HG02588 (cell line): ENCODE measurements around the gene OLFML2A.

Source experiments
- ATAC-seq: cut with Tn5 transposase; IDR thresholded peaks from one replicate; pipeline ENCODE4 v1.9.1; 2021; ENCODE audit warnings: mild to moderate bottlenecking, moderate library complexity; ENCODE audit not compliant: unreplicated experiment

The OLFML2A gene

DNA sequence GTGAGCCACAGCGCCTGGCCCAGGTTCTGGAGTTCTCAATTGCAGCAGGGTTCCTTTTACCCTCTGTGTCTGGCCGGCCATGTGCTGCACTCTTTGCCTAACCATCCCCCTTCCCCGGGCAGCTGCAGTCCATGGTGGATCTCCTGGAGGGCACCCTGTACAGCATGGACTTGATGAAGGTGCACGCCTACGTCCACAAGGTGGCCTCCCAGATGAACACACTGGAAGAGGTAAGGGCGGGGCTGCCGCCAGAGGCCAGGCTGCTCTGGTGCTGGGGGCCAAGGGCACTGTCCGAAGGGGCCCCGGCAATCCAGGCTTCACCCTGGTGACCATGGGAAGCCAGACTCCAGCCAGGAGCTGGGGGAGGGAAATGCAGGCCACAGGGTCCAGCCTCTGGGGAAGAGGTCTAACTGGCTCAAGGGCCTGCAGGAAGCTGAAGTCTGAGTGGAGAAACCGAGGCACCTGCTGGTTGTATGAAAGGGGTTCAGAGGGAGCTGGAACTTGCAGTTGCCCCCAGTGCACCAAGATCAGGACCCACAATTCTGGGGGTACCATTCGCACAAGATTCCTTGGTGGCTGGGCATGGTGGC lies 18.1 kb downstream of the OLFML2A start:
- no peak for ATAC-seq

DNA sequence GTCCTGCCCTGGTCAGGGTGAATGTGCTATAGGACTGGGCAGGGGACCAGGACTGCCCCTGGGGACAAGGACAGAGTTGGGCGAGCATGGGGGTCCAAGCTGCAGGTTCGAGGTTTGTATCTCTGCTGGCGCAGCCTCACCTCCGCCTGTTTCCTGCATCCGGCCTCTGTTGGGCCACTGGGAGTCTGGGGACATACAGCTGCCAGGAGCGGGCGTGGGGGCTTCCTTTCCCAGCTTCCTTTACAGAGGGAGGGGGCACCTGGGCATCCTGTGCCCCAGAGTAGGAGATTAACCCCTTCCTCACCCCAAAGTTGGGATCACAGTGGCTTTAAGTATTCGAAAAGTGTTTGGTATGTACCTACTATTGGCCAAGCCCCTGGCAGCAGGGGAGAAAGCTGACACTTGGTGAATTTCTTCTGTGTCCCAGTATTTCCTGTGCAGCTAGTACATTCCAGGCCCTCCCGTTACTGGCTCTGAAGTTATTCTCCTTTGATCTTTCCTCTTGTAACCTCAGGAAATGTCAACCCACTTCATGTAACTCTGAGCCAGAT lies 19.0 kb downstream of the OLFML2A start:
- ATAC-seq: no peak

DNA sequence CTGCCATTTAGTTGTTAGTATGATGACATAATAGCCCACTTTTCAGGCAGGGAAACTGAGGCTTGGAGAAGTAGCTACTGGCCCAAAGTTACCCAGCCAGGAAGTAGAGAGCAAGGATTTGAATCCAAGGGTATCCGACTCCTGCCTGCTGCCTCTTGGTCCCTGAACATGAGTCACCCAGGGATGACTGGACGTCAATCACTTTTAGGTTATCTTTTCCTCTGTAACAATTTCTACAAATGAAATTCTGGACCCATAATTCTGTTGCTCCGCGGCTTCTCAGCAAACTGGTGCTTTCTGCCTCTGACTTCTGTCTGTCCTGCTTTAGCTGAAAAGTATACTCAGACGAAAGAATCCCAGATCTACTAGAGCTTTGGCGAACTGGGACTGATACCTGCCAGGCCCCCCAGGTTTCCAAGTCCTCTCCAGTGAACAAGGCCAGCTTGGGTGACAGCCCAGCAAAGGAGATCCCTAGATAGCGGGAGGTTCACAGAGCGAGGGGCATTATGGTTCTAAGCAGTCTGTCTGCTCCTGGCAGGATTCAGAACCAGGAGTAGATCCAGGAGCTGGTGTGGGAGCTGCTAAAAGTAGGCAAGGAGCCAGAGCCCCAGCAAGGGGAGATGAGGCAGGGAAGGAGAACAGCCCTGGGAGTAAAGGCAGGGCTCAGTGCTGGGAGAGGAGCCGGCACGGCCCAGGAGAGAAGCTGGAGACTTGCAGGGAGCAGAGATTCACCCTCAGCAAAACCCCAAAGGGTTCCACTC lies 20.6 kb downstream of the OLFML2A start:
- no peak for ATAC-seq

DNA sequence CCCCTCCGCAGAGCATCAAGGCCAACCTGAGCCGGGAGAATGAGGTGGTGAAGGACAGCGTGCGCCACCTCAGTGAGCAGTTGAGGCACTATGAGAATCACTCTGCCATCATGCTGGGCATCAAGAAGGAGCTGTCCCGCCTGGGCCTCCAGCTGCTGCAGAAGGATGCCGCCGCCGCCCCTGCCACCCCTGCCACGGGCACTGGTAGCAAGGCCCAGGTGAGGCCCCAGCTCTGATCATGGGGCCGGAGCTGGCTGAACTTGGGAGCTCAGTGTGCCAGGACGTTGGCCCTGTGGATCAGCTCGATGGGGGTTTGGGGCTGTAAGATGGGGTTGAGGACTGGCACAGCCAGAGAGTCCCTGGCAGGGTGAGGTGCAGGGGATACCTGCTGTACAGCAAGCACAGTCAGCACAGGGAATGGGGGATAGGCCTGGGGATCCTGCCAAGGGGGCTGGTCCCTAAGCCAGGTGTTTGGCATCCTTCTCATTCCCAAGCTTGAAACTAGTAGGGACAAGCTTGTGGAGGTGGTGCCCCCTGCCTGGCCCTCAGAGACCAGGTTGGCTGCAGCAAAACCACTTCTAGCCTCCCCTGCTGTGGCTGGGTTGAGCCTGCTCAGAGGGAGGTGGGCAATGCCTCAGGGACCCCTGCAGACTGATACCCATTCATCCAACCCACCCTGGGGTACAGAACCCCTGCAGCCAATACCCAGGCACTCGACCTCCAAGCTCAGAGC lies 22.5 kb downstream of the OLFML2A start:
- ATAC-seq: no peak

DNA sequence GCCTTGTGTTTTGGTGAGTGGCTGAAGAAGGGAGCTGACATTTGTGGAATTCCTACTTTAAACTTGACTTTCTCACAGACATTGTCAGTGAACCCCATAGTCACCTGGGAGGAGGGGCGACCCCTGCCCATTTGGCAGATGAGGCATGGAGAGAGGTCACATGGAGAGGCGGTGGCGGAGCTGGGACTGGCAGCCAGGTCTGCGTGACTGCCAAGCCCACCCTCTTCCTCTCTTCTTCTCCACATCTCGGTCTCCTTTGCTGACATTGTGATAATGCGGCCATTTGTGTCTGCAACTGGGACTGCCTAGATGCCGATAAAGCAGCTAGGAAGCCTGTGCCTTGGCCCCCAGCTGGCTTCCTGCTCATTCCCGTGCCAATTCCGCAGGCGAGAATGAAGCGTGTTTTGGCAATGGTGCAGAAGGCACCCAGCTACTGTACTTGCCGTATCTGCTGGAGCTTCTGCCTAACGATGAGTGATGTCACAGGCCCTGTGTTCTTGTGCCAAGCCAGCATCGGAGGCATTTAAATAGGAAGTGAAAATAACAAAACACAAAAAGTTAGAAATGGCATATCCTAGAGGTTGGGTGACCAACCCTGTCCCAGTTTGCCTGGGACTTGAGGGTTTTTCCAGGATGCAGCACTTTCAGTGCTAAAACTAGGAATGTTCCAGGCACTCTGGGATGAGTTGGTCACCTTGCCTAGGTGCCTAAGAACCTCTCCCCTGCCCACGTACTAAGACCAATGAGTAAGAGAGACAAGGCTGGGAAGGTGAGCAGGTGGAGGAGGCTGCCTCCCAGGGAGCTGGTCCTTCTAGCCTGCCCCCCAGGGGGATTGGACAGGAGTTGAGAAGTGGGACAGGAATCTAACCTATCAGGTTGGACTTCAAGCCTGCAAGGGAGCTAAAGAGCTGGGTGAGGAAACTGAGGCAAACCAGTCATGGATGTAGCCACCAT lies 23.6 kb downstream of the OLFML2A start:
- ATAC-seq: no peak

DNA sequence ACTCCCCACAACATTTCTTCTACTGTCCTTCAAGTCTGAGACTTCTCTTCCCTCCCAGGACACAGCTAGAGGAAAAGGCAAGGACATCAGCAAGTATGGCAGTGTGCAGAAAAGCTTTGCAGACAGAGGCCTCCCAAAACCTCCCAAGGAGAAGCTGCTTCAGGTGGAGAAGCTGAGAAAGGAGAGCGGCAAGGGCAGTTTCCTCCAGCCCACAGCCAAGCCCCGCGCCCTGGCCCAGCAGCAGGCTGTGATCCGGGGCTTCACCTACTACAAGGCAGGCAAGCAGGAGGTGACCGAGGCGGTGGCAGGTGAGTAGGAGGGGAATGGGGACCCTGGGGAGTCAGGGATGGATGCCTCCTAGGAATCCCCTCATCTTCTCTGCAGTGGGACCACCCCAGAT lies 24.4 kb downstream of the OLFML2A start:
- ATAC-seq: no peak

DNA sequence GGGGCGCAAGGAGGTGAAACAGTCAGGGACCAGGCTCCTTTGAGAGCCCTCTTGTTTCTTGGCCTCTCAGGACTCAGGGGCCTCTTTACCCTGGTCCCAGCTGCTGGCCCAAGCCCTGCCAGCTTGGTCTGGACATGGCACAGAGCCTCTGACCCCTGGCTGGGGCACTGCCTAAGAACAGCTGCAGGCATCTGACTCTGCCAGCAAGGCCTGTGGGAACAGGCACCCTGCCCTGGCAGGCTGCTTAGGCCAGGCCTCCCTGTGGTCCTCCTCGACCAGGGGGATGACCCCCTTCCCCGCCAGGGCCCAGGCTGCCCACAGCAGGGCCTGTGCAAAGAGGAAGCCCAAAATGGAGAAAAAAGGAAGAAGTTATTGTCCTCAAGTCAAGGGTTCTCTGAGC lies 25.5 kb downstream of the OLFML2A start:
- no peak for ATAC-seq

DNA sequence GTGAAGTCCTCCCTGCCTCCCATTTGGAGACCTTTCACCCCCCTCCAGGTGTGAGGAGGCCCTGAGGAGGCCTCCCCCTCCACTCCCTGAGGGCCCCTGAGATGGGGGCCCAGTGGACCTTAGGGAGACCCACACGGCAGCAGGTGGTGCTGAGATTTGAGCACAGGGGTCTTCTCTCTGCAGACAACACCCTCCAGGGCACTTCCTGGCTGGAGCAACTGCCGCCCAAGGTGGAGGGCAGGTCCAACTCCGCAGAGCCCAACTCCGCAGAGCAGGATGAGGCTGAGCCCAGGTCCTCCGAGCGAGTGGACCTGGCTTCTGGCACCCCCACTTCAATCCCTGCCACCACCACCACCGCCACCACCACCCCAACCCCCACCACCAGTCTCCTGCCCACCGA lies 27.0 kb downstream of the OLFML2A start:
- no peak for ATAC-seq

DNA sequence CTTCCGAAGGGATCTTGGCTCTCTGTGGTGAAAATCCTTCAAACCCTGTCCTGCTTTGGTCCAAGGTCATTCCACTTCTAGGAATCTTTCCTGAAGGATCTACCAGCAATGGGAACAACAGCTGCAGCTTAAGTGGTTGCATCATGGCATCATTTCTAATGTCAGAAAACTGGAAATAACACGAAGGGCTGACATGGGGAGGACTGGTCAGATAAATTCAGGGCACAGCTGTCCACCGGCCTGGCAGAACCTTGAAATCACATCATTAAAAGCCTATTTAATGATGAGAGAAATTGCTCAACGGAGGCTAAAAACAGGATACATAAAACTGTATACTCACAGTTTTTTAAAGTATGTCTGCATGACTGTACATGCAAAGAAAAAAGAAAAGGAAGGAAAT lies 28.3 kb downstream of the OLFML2A start:
- ATAC-seq: no peak

DNA sequence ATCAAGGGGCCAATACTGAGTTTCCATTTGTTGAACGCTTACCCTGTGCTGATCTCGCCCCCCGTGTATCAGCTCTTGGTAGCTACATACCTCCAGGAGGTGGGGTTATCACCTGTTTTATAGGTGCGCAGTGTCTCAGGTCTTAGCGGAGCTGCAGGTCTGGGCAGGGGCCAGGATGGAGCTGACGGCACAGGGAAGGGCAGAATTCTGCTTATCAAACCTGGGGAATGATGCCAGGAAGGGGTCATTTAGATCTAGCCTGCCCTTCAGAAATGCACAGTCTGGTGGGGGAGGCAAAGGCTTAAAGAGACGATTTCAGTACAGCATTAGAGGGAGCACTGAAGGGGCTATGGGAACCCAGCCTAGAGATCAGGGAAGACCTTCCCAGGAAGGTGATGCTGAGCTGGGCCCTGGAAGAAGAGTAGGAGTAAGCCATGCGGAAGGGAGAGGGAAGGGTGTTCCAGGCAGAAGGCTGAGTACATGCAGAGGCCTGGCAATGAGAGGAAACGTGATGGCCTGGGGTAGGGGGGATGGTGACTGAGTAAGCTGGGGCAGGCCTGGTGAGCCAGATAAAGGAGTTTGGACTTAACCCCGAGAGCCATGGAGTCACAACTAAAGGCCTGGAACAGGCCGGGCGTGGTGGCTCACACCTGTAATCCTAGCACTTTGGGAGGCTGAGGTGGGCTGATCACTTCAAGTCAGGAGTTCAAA lies 31.5 kb downstream of the OLFML2A start:
- no peak for ATAC-seq

DNA sequence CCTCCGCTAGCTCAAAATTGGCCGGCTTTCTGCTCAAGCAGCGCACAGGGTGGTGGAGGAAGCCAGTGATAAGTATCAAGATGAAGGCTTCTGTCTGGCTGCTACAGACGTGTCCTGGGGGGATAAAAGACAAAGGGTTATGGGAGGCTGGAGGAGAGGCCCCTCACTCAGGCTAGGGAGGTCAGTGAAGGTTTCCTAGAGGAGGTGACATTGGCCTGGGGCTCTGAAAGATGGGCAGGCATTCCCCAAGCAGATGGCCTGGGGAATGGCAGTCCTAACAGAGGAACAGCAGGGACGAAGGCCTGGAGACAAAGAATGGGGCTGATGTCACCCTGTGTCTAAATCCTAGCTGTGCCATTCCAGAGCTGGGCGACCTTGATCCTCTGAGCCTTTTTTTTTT lies 32.3 kb downstream of the OLFML2A start:
- no peak for ATAC-seq

DNA sequence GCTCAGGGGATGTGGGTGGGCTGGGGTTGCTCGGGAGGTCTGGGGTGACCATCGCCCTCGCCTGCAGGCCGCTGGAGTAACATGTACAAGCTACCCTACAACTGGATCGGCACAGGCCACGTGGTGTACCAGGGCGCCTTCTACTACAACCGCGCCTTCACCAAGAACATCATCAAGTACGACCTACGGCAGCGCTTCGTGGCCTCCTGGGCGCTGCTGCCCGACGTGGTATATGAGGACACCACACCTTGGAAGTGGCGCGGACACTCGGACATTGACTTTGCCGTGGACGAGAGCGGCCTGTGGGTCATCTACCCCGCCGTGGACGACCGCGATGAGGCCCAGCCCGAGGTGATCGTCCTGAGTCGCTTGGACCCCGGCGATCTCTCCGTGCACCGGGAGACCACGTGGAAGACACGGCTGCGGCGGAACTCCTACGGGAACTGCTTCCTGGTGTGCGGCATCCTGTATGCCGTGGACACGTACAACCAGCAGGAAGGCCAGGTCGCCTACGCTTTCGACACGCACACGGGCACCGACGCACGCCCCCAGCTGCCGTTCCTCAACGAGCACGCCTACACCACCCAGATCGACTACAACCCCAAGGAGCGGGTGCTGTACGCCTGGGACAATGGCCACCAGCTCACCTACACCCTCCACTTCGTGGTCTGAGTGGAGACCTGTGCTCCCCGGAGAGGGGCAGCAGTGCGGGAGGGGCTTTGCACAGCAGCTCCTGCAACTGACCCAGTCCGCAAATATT lies 33.0 kb downstream of the OLFML2A start:
- no peak for ATAC-seq

DNA sequence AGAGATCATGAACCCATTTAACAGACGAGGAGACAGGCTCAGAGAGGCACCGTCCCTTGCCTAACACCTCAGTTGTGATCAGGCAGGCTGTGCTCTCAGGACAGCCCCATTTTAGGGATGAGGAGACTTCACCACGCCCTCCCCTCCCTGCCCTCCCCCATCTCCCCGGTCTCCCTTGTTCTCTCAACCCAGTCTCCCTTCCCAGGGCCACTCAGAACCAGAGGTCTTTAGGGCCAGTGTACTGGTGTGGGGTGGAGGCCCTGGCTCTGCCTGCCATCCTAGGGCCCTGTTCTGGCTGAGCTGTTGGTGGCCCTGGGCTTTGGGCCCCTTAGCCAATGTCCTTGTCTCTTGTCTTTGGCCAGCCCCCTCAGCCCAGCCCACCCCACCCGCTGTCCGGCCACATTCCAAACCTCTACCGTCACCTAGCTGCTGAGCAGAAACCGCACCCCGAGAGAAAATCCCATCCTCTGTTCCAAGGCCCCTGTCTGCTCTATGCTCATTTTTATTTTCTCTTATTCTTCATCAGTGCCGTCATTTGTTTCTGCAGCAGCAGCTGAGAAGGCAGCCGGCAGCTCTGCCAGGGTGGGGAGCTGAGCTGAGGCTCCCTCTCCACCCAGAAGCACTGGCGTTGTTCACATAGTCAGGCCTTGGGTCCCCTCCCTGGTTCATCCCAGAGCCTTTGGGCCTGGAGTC lies 33.9 kb downstream of the OLFML2A start:
- ATAC-seq: no peak

DNA sequence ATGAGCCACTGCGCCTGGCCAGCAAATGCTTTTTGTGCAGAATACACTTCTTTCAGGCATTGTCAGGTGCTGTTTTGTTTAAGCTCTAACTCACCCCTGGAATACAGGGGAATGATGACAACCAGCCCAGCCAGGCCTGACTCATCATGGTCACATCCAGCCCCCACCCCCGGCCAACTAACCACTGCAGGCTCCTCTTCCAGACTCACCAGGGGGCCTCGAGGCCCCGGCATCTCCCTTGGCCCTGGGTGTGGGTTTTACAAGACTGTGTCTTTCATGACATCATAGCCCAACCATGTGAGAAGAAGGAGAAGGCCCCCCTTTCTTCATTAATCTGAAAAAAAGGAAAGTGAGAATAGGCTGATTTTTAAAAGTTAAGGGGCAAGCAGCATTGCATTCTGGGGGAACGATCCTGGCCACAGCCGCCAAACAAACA lies 35.5 kb downstream of the OLFML2A start:
- ATAC-seq: no peak

DNA sequence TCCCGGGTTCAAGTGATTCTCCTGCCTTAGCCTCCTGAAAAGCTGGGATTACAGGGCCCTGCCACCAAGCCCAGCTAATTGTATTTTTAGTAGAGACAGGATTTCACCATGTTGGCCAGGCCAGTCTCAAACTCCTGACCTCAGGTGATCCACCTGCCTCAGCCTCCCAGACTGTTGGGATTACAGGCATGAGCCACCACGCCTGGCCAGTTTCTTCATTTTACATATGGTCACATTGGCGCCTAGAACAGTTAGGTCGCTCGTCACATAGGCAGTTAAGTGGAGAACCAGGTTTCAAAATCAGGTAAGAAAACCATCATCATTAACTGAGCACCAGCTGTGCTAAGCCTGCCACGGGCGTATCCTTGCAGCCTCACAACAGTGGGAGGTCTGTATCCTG lies 36.1 kb downstream of the OLFML2A start:
- ATAC-seq: no peak

DNA sequence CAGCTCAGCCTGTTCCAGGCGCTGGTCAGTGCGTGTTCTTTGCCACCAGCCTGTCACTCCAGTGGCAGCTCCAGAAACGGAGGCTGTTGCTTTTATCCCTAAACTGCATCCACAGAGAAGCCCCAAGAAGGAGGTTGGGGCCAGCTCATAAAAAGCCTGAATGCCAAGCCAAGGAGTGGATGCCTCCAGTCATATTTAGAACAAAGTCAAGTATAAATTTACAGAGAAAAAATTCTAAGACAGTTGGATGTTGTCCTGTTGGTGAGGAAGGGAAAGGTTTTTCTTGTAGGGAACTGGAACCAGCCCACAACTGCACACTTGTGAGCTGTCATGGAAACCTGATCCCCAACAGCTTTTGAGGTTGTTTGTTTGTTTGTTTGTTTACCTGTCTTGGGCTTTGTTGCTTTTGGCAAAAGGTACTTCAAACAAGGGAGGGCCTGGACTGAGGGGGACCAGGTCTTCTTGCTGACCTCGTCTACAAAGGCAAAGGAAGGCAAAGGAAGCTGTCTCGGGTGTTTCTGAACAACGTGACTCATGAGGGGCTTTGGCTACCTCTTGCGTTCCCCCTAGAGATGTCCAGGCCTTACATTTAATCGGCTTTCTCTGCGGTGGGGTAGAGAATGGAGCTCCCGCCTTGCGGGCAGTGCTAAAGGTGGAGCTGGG lies 36.7 kb downstream of the OLFML2A start:
- no peak for ATAC-seq

DNA sequence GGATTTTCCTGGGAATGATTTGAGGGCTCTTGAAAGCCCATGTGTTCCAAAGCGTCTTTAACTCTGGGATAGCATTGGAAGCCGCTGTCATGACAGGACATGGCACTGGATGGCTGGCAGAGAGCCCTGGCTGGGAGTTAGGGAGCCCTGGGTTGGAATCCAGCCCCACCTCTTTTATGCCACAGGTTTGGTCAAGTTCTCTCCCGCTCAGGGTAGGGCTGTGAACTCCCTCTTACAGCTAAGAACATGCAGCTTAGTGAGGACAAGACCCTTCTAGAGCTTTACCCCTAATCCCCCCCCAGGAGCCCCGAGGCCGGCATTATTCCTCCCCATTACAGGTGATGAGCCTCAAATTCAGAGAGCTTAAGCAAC lies 37.2 kb downstream of the OLFML2A start:
- ATAC-seq: no peak

DNA sequence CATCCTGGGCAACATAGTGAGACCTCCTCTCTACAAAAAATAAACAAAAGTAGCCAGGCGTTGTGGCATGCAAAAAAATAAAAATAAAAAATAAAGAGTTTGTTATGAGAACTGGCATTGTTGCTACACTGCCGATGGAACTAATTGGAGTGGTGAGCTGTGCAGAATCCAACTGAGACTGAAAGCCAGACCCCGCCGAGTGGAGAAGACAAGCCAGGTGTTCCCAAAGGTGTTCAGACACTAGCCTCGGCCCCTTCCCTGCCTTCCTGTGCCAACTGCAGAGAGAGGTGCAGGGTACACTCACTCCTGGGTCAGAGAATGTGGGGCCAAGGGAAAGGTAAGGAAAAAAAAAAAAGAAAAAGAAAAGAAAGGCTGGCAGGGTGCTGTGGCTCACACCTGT lies 38.7 kb downstream of the OLFML2A start:
- ATAC-seq: no peak
